Hepatocyte (in vitro differentiated cells): ENCODE results near the gene C19orf81. TPM values are rescaled to one million over a fixed set of nuclear protein-coding genes. Genes with fewer than 3 reads are reported as not detected.

ENCODE experiments used
- DNase-seq: peaks from one replicate; pipeline ENCODE4 v3.0.0-alpha.2; 2016; ENCODE audit warnings: low spot score
- H2AFZ ChIP-seq: fragments of 200-600 bp; sonication (generic); 2 replicates; pipeline ENCODE4 v1.6.0; 2016; ENCODE audit warnings: antibody characterized with exemption, mild to moderate bottlenecking
- H3K27ac ChIP-seq: fragments of 200-600 bp; sonication (generic); 2 replicates; pipeline ENCODE4 v1.5.1; 2016; ENCODE audit warnings: mild to moderate bottlenecking
- H3K27me3 ChIP-seq: fragments of 200-600 bp; sonication (generic); 2 replicates; pipeline ENCODE4 v1.6.1; 2016
- H3K36me3 ChIP-seq: fragments of 200-600 bp; sonication (generic); replicated peaks from 2 replicates; pipeline ENCODE4 v1.5.1; 2016; ENCODE audit warnings: low read depth; ENCODE audit not compliant: insufficient read depth
- H3K4me1 ChIP-seq: fragments of 200-600 bp; sonication (generic); 2 replicates; pipeline ENCODE4 v1.5.1; 2016; ENCODE audit warnings: mild to moderate bottlenecking, moderate library complexity; ENCODE audit not compliant: insufficient read depth
- H3K4me2 ChIP-seq: fragments of 200-600 bp; sonication (generic); 2 replicates; pipeline ENCODE4 v1.6.0; 2016
- H3K4me3 ChIP-seq: fragments of 200-600 bp; sonication (generic); 2 replicates; pipeline ENCODE4 v1.5.1; 2016; ENCODE audit warnings: mild to moderate bottlenecking
- H3K79me2 ChIP-seq: fragments of 200-600 bp; sonication (generic); 2 replicates; pipeline ENCODE4 v1.6.0; 2017; ENCODE audit warnings: mild to moderate bottlenecking
- H3K9me2 ChIP-seq: fragments of 200-600 bp; sonication (generic); replicated peaks from 2 replicates; pipeline ENCODE4 v1.6.0; 2017; ENCODE audit warnings: mild to moderate bottlenecking; ENCODE audit not compliant: insufficient read depth
- H3K9me3 ChIP-seq: fragments of 200-600 bp; sonication (generic); 2 replicates; pipeline ENCODE4 v1.5.1; 2016; ENCODE audit warnings: low read depth, mild to moderate bottlenecking
- H4K20me1 ChIP-seq: fragments of 200-600 bp; sonication (generic); 2 replicates; pipeline ENCODE4 v1.6.0; 2016; ENCODE audit warnings: mild to moderate bottlenecking; ENCODE audit not compliant: insufficient read depth, poor library complexity, severe bottlenecking
- CTCF ChIP-seq: fragments of 200-600 bp; sonication (generic); IDR thresholded peaks from 2 replicates; pipeline ENCODE4 v1.5.1; 2016; ENCODE audit warnings: antibody characterized with exemption, mild to moderate bottlenecking; ENCODE audit not compliant: poor library complexity
- EZH2 ChIP-seq: fragments of 200-600 bp; sonication (generic); IDR thresholded peaks from 2 replicates; pipeline ENCODE4 v1.6.1; 2016; ENCODE audit warnings: antibody characterized with exemption, mild to moderate bottlenecking, borderline replicate concordance
- EZH2phosphoT487 ChIP-seq: fragments of 200-600 bp; sonication (generic); IDR thresholded peaks from one replicate; pipeline ENCODE4 v1.6.1; 2018; ENCODE audit warnings: antibody characterized with exemption, mild to moderate bottlenecking, low read depth, moderate library complexity; ENCODE audit not compliant: unreplicated experiment, severe bottlenecking
- WGBS: methylation state at CpG from one replicate; pipeline ENCODE4 v1.1.6; 2016; ENCODE audit warnings: low lambda C conversion rate; ENCODE audit errors: missing lambda C conversion rate; 5-methylcytosine and 5-hydroxymethylcytosine counted together
- polyA plus RNA-seq: library from polyadenylated mRNA; unstranded; fragments of >200 nt; fragmentation: Nextera tagmentation; extraction: Ambion mirVana; gene quantifications from 2 replicates; pipeline ENCODE4 v1.2.1, GENCODE V29; 2016
- total RNA-seq: library from RNA; depleted of rRNA; stranded (reverse); fragments of >200 nt; gene quantifications from 2 replicates; pipeline ENCODE4 v1.2.3, GENCODE V29; 2014

Gene C19orf81
- total and polyA plus RNA-seq, 2 experiments from 2014 or later = 4.1 to 12.4 TPM

DNA sequence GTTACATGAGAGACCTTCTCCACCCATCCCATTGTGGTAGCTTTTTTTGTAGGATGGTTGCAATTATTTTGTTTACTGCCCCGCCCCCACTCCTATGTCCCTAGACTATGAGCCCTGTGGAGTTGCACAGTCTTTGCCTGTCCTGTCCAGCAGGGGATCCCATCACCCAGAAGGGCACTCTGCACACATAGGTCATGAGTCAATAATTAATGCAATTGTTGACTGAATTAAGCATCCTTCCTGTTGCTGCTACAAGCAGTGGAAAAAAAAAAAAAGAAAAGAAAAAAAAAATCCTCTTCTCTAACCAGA lies 14.2 kb downstream of the C19orf81 start:
- no peaks in the 10 kb centered on the region for H3K4me1 ChIP-seq
- H3K4me2 ChIP-seq = no peak overlapping the region
- H3K36me3 ChIP-seq = no peaks in the 10 kb centered on the region
- no peak overlapping the region for H3K27ac ChIP-seq
- peaks cover 28% of the 10 kb centered on the region for H3K27me3 ChIP-seq
- H3K79me2 ChIP-seq = no peaks in the 10 kb centered on the region
- H3K9me3 ChIP-seq = no peaks in the 10 kb centered on the region
- no peaks in the 10 kb centered on the region for H3K9me2 ChIP-seq
- no peak overlapping the region for H3K4me3 ChIP-seq
- TF ChIP-seq CTCF (peak; percentile 19), EZH2phosphoT487 (no peak)
- no peaks in the 10 kb centered on the region for H4K20me1 ChIP-seq
- no peak overlapping the region for H2AFZ ChIP-seq
- WGBS = 70% methylated on average over 1 of the region's 1 CpG
- DNase-seq = no peak

GRCh38 chr19:50664204-50664603 lies 15.0 kb downstream of the C19orf81 start:
- Histone ChIP-seq H3K36me3 (no peaks in the 10 kb centered on the region), H3K4me3 (no peak overlapping the region), H4K20me1 (no peaks in the 10 kb centered on the region), H3K4me1 (no peaks in the 10 kb centered on the region), H3K79me2 (no peaks in the 10 kb centered on the region), H3K4me2 (no peak overlapping the region), H3K9me3 (no peaks in the 10 kb centered on the region), H3K9me2 (no peaks in the 10 kb centered on the region), H2AFZ (no peak overlapping the region), H3K27me3 (peaks cover 33% of the 10 kb centered on the region), H3K27ac (no peak overlapping the region)
- TF ChIP-seq CTCF = no peak
- TF ChIP-seq EZH2 = peak; percentile 22
- WGBS = 80% methylated on average over 6 of the region's 6 CpGs
- no peak for DNase-seq

DNA sequence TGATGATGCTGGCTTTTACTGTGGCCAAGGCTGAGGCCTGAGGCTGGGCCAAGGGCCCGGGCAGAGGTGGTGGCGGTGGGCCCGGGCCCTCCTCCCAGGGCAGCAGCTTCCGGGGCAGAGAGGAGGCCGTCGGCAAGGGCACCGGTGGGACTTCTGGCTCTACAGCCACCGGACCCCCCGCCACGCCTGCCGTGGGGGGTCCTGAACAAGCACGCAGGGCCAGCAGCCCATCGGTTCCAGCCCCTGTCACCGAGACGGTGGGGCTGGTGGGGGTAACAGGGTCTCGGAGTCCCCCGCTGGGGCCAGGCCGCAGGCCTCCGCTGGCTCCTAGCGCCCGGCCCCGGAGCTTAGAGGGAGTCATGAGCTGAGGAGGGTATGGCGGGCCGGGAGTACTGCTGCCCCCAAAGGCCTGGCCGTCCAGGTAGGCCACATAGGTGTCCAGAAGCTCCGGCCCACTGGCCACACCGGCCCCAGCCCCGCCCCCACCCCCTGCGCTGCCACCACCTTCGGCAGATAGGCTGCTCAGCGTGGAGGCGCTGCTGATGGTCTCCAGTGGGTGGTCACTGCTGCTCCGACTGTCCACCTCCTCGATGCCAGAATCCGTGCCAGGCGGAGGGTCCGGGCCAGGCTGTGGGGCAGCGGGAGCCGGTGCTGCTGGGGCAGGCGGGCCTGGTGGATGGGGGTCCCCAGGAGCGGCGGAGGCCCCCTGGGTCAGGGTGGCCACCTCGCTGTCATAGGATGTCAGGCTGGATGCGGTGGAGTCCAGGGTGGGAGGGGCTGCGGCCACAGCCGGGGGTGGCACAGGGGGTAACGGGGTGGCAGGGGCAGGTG lies 17.3 kb downstream of the C19orf81 start:
- no peaks in the 10 kb centered on the region for H3K9me2 ChIP-seq
- H3K27me3 ChIP-seq = peaks cover 50% of the 10 kb centered on the region
- H3K27ac ChIP-seq = no peak overlapping the region
- no peak for TF ChIP-seq EZH2
- no peak for TF ChIP-seq CTCF
- TF ChIP-seq EZH2phosphoT487 = no peak
- no peak overlapping the region for H2AFZ ChIP-seq
- no peak overlapping the region for H3K4me3 ChIP-seq
- H3K4me1 ChIP-seq = no peaks in the 10 kb centered on the region
- H3K36me3 ChIP-seq = no peaks in the 10 kb centered on the region
- H4K20me1 ChIP-seq = no peaks in the 10 kb centered on the region
- DNase-seq = no peak
- no peak overlapping the region for H3K4me2 ChIP-seq
- WGBS = 82% methylated on average over 37 of the region's 47 CpGs
- no peaks in the 10 kb centered on the region for H3K79me2 ChIP-seq
- H3K9me3 ChIP-seq = no peaks in the 10 kb centered on the region
